OCI-LY7 (cell line): ENCODE results near the gene WWOX. TPM values are rescaled to one million over a fixed set of nuclear protein-coding genes. Genes with fewer than 3 reads are reported as not detected.
A peak's percentile ranks its signal among the peaks of the same experiment; 100 is the strongest.

Experiments
- BruUV-seq: library from RNA; stranded (reverse); fragments of 400-500 nt; replicated peaks from 2 replicates; lab custom pipeline; 2021; lab: Mats Ljungman, UMichigan
- CTCF ChIA-PET: fragments of 300-600 bp; sonication (Branson Sonifier 250); formaldehyde crosslinking; loops from one replicate; lab custom pipeline; 2022; ENCODE audit warnings: antibody characterized with exemption; ENCODE audit not compliant: unreplicated experiment; lab: Charles Lee
- POLR2A ChIA-PET: fragments of 300-600 bp; sonication (Branson Sonifier 250); formaldehyde crosslinking; loops from one replicate; lab custom pipeline; 2022; ENCODE audit warnings: antibody characterized with exemption; lab: Charles Lee
- DNase-seq: peaks from one replicate; pipeline ENCODE4 v3.0.0-alpha.2; 2015; ENCODE audit warnings: low spot score
- H2AFZ ChIP-seq: fragments of 200-600 bp; sonication (generic), shearing (Covaris generic); 2 replicates; pipeline ENCODE4 v1.6.1; 2014; ENCODE audit warnings: mild to moderate bottlenecking, antibody characterized with exemption, low read length, moderate library complexity
- H3K27ac ChIP-seq: fragments of 200-600 bp; sonication (generic); 2 replicates; pipeline ENCODE4 v1.5.1; 2014; ENCODE audit warnings: mixed run types, low read depth, mild to moderate bottlenecking, moderate library complexity, low read length, inconsistent platforms; ENCODE audit not compliant: poor library complexity, severe bottlenecking
- H3K36me3 ChIP-seq: fragments of 200-600 bp; sonication (generic); 2 replicates; pipeline ENCODE4 v1.6.1; 2014; ENCODE audit warnings: mild to moderate bottlenecking, antibody characterized with exemption, low read length, moderate library complexity, mixed read lengths; ENCODE audit not compliant: insufficient read depth
- H3K4me1 ChIP-seq: fragments of 200-600 bp; sonication (generic); 2 replicates; pipeline ENCODE4 v1.5.1; 2014; ENCODE audit warnings: mild to moderate bottlenecking, low read length; ENCODE audit not compliant: insufficient read depth, poor library complexity, severe bottlenecking
- H3K4me2 ChIP-seq: fragments of 200-600 bp; sonication (generic); 2 replicates; pipeline ENCODE4 v1.6.1; 2014; ENCODE audit warnings: mild to moderate bottlenecking, low read length
- H3K4me3 ChIP-seq: fragments of 200-600 bp; sonication (generic); 2 replicates; pipeline ENCODE4 v1.5.1; 2014; ENCODE audit warnings: mild to moderate bottlenecking, low read depth, low read length; ENCODE audit not compliant: poor library complexity, severe bottlenecking
- H3K79me2 ChIP-seq: fragments of 200-600 bp; sonication (generic); 2 replicates; pipeline ENCODE4 v1.6.1; 2016; ENCODE audit warnings: low read depth, mild to moderate bottlenecking, low read length, moderate library complexity, mixed read lengths; ENCODE audit not compliant: insufficient read depth
- H3K9me2 ChIP-seq: fragments of 200-600 bp; sonication (generic); 2 replicates; pipeline ENCODE4 v1.6.1; 2016; ENCODE audit warnings: mild to moderate bottlenecking, low read length, mixed read lengths; ENCODE audit not compliant: insufficient read depth
- H3K9me3 ChIP-seq: fragments of 200-600 bp; sonication (generic); 2 replicates; pipeline ENCODE4 v1.6.1; 2014; ENCODE audit warnings: mild to moderate bottlenecking, mixed run types, low read length, mixed read lengths
- H4K20me1 ChIP-seq: fragments of 200-600 bp; sonication (generic); 2 replicates; pipeline ENCODE4 v1.6.1; 2014; ENCODE audit warnings: mild to moderate bottlenecking, antibody characterized with exemption, low read length, moderate library complexity, mixed read lengths; ENCODE audit not compliant: insufficient read depth
- CTCF ChIP-seq: fragments of 200-600 bp; sonication (generic); conservative IDR thresholded peaks from 2 replicates; pipeline ENCODE4 v1.5.1; 2014; ENCODE audit warnings: mild to moderate bottlenecking, antibody characterized with exemption, low read length, moderate library complexity, mixed read lengths
- EZH2phosphoT487 ChIP-seq: fragments of 200-600 bp; sonication (generic); IDR thresholded peaks from 2 replicates; pipeline ENCODE4 v1.6.1; 2018; ENCODE audit warnings: low read depth, borderline replicate concordance, mild to moderate bottlenecking, mixed run types, antibody characterized with exemption, low read length, moderate library complexity, mixed read lengths
- intact Hi-C: fragments of 100-400 bp; cut with micrococcal nuclease; formaldehyde crosslinking; loops from one replicate; pipeline ENCODE4 v1.10.0; 2022; ENCODE audit not compliant: unreplicated experiment
- total RNA-seq, 2 experiments: library from RNA; depleted of rRNA in 1 of 2; stranded (reverse); fragments of >200 nt in 1 of 2; shearing (Covaris generic) in 1 of 2; gene quantifications; 2 replicates each; pipeline ENCODE4 v1.2.3, GENCODE V29; 2014 to 2022

The WWOX gene
- total RNA-seq, 2 experiments from 2014 or later, result 40.2 to 47.6 TPM

GRCh38 chr16:78091419-78091818 is 8.0 kb upstream of the WWOX start:
- Histone ChIP-seq H3K4me2 (no peak overlapping the region), H3K36me3 (no peaks in the 10 kb centered on the region), H3K4me3 (no peak overlapping the region), H3K9me2 (no peaks in the 10 kb centered on the region), H3K4me1 (no peaks in the 10 kb centered on the region), H3K27ac (no peak overlapping the region), H3K79me2 (no peaks in the 10 kb centered on the region), H4K20me1 (no peaks in the 10 kb centered on the region), H2AFZ (no peak overlapping the region), H3K9me3 (peaks cover 7% of the 10 kb centered on the region)
- TF ChIP-seq CTCF, result no peak
- no peak for TF ChIP-seq EZH2phosphoT487
- DNase-seq, result no peak
- ChIA-PET CTCF (no interaction called here), POLR2A (no interaction called here)
- no TSS peak for BruUV-seq
- intact Hi-C loops, result no loop called here

- Histone ChIP-seq H3K9me2 (no peaks in the 10 kb centered on the region), H4K20me1 (no peaks in the 10 kb centered on the region), H3K4me2 (no peak overlapping the region), H3K4me3 (no peak overlapping the region), H3K9me3 (peaks cover 14% of the 10 kb centered on the region), H3K36me3 (no peaks in the 10 kb centered on the region), H3K4me1 (no peaks in the 10 kb centered on the region), H3K27ac (no peak overlapping the region), H2AFZ (no peak overlapping the region), H3K79me2 (no peaks in the 10 kb centered on the region)
- TF ChIP-seq EZH2phosphoT487 (no peak), CTCF (no peak)
- CTCF ChIA-PET, result no interaction called here
- POLR2A ChIA-PET, result interaction anchor here (0.6 to 0.8 kb wide), 3 partner anchors 11 to 45 kb away, joined by 3 to 4 read pairs (median 3); no protein-coding TSS in a partner anchor
- DNase-seq, result no peak
- intact Hi-C loops, result no loop called here
- no TSS peak for BruUV-seq
Measured at GRCh38 chr16:78092758-78093157, 6.7 kb upstream of the WWOX start.

GRCh38 chr16:78094166-78094565 is 5.3 kb upstream of the WWOX start:
- Histone ChIP-seq H3K9me3 (peaks cover 14% of the 10 kb centered on the region), H3K4me2 (no peak overlapping the region), H3K9me2 (no peaks in the 10 kb centered on the region), H3K27ac (no peak overlapping the region), H3K79me2 (no peaks in the 10 kb centered on the region), H3K36me3 (no peaks in the 10 kb centered on the region), H2AFZ (no peak overlapping the region), H3K4me3 (no peak overlapping the region), H4K20me1 (no peaks in the 10 kb centered on the region), H3K4me1 (peaks cover 7% of the 10 kb centered on the region)
- intact Hi-C loops, result no loop called here
- CTCF ChIA-PET, result no interaction called here
- TF ChIP-seq CTCF, result peak; percentile 23; the same call in 1 of the 2 replicates
- no peak for TF ChIP-seq EZH2phosphoT487
- BruUV-seq, result no TSS peak
- POLR2A ChIA-PET, result no interaction called here
- no peak for DNase-seq
